Measurements from ENCODE around the gene OGN.

DNA sequence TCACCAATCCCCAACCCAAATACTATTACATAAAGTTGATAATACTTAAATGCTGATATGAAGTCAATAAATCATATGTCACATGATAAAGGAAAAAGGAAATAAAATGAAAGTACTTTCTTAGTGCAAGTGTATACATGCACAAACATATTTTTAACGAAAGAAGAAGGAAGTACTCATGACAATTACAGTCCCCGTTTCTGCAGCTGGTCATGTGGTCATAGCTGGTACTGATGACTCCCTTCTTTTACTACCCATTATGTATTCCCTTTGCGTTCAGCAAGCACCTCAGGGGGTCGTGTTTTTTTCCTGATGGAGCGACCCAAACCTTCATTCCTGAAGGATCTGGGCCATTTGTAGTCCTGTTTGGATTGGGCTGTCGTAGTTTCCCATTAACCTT lies 51.3 kb downstream of the OGN start:
- TF ChIP-seq, protein P1, sequence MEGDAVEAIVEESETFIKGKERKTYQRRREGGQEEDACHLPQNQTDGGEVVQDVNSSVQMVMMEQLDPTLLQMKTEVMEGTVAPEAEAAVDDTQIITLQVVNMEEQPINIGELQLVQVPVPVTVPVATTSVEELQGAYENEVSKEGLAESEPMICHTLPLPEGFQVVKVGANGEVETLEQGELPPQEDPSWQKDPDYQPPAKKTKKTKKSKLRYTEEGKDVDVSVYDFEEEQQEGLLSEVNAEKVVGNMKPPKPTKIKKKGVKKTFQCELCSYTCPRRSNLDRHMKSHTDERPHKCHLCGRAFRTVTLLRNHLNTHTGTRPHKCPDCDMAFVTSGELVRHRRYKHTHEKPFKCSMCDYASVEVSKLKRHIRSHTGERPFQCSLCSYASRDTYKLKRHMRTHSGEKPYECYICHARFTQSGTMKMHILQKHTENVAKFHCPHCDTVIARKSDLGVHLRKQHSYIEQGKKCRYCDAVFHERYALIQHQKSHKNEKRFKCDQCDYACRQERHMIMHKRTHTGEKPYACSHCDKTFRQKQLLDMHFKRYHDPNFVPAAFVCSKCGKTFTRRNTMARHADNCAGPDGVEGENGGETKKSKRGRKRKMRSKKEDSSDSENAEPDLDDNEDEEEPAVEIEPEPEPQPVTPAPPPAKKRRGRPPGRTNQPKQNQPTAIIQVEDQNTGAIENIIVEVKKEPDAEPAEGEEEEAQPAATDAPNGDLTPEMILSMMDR (optimal IDR thresholded peaks at IDR 0.05 in 1 of 3, IDR thresholded peaks at IDR 0.05 in 1 of 3, conservative IDR thresholded peaks at IDR 0.05 in 1 of 3; ENCODE audit: extremely low read depth in 1 of 3, insufficient read depth in 2 of 3, low read length in 3 of 3), result no peak
- TF ChIP-seq EZH2 (IDR thresholded peaks at IDR 0.05; ENCODE audit: low read length), result no peak
